Gastroesophageal sphincter (tissue), 4 donors: Measurements from ENCODE around the gene NOL8. TPM values are rescaled to one million over a fixed set of nuclear protein-coding genes. Genes with fewer than 3 reads are reported as not detected.

ENCODE experiments used
- ATAC-seq: fragments of 150-250 bp; one replicate; pipeline ENCODE4 v1.9.1; 2016; ENCODE audit warnings: mild to moderate bottlenecking, moderate library complexity
- H3K27ac ChIP-seq, 4 donors: fragments of 200-600 bp; sonication (generic) in 3 of 4; 1 replicate in 3 of 4; 2 replicates in 1 of 4; pipeline ENCODE4 v1.5.1; 2016 to 2019
- H3K27me3 ChIP-seq: fragments of 200-600 bp; sonication (generic); one replicate; pipeline ENCODE4 v1.5.1; 2019
- H3K36me3 ChIP-seq, 2 donors: fragments of 200-600 bp; sonication (generic); one replicate each; pipeline ENCODE4 v1.5.1; 2019; ENCODE audit warnings: control low read depth in 1 of 2
- H3K4me1 ChIP-seq, 3 donors: fragments of 200-600 bp; sonication (generic); 1 replicate in 2 of 3; 2 replicates in 1 of 3; pipeline ENCODE4 v1.5.1; 2016 to 2019; ENCODE audit warnings: control low read depth in 2 of 3
- H3K4me3 ChIP-seq, 2 donors: fragments of 200-600 bp; sonication (generic); one replicate each; pipeline ENCODE4 v1.5.1; 2019; ENCODE audit warnings: mild to moderate bottlenecking in 1 of 2, moderate library complexity in 1 of 2
- H3K9me3 ChIP-seq, 3 donors: fragments of 200-600 bp; sonication (generic); one replicate each; pipeline ENCODE4 v1.5.1; 2017 to 2019; ENCODE audit warnings: control low read depth in 2 of 3
- CTCF ChIP-seq, 4 experiments: fragments of 200-600 bp in 2 of 4; fragments of 450-650 bp in 2 of 4; sonication (generic) in 1 of 4; IDR thresholded peaks; one replicate each; pipeline ENCODE4 v1.5.1; 2017 to 2019; ENCODE audit warnings: antibody characterized with exemption in 4 of 4, mild to moderate bottlenecking in 2 of 4, moderate library complexity in 2 of 4
- EP300 ChIP-seq: sonication (generic); formaldehyde crosslinking; IDR thresholded peaks from one replicate; pipeline ENCODE4 v1.6.1; 2017; ENCODE audit warnings: antibody characterized with exemption, mild to moderate bottlenecking
- POLR2A ChIP-seq, 2 donors: fragments of 450-650 bp; IDR thresholded peaks; one replicate each; pipeline ENCODE4 v1.6.1; 2017; ENCODE audit warnings: antibody characterized with exemption in 2 of 2, mild to moderate bottlenecking in 2 of 2, moderate library complexity in 1 of 2
- POLR2AphosphoS5 ChIP-seq: sonication (generic); formaldehyde crosslinking; IDR thresholded peaks from one replicate; pipeline ENCODE4 v1.6.1; 2017; ENCODE audit warnings: antibody characterized with exemption
- whole genome bisulfite sequencing, 2 donors: methylation state at CpG; one replicate each; pipeline ENCODE4 v1.1.5; 2018; ENCODE audit warnings: low coverage in 1 of 2; 5-methylcytosine and 5-hydroxymethylcytosine counted together
- total RNA-seq, 4 donors: library from RNA; depleted of rRNA; stranded (reverse); fragments of >200 nt; gene quantifications; one replicate each; pipeline ENCODE4 v1.1.0, GENCODE V29; 2016

Gene NOL8
- total RNA-seq, 4 donors from 2014 or later, result 15.6 to 42.2 (median 24.4) TPM

GRCh38 chr9:92263131-92263530 is 62.0 kb downstream of the NOL8 start:
- Histone ChIP-seq H3K9me3 (no peaks in the 10 kb centered on the region), H3K4me3 (no peak overlapping the region), H3K27ac (no peak overlapping the region), H3K36me3 (peaks cover 4 to 100% of the 10 kb centered on the region in 2 donors), H3K27me3 (no peaks in the 10 kb centered on the region), H3K4me1 (no peaks in the 10 kb centered on the region)
- no peak for ATAC-seq
- WGBS, 2 donors, result 7 to 19% methylated on average over 1 of the region's 1 CpG
- TF ChIP-seq POLR2AphosphoS5, result no peak
- no peak for TF ChIP-seq EP300
- no peak for TF ChIP-seq POLR2A (IDR thresholded peaks at IDR 0.05)
- no peak for TF ChIP-seq CTCF (IDR thresholded peaks at IDR 0.05)

GRCh38 chr9:92257327-92257726 is 67.8 kb downstream of the NOL8 start:
- no peak overlapping the region for H3K27ac ChIP-seq
- H3K4me3 ChIP-seq, result no peak overlapping the region
- H3K27me3 ChIP-seq, result no peaks in the 10 kb centered on the region
- TF ChIP-seq EP300 (no peak), POLR2AphosphoS5 (no peak), POLR2A (IDR thresholded peaks at IDR 0.05) (no peak), CTCF (IDR thresholded peaks at IDR 0.05) (no peak)
- WGBS, 2 donors, result 100% methylated on average over 1 of the region's 2 CpGs; no CpG with 5 or more reads in 1 of the 2 donors
- no peaks in the 10 kb centered on the region for H3K9me3 ChIP-seq
- ATAC-seq, result no peak
- H3K36me3 ChIP-seq, result peaks cover 0 to 100% of the 10 kb centered on the region in 2 donors
- H3K4me1 ChIP-seq, result no peaks in the 10 kb centered on the region

- Histone ChIP-seq H3K9me3 (no peaks in the 10 kb centered on the region), H3K27ac (no peak overlapping the region), H3K4me1 (no peaks in the 10 kb centered on the region), H3K4me3 (no peak overlapping the region), H3K36me3 (peaks cover 3 to 100% of the 10 kb centered on the region in 2 donors), H3K27me3 (no peaks in the 10 kb centered on the region)
- WGBS, 2 donors, result 72 to 85% methylated on average over 6 to 11 of the region's 19 CpGs
- ATAC-seq, result no peak
- TF ChIP-seq POLR2AphosphoS5 (no peak), CTCF (IDR thresholded peaks at IDR 0.05) (no peak), EP300 (no peak), POLR2A (IDR thresholded peaks at IDR 0.05) (no peak)
Measured at GRCh38 chr9:92254381-92255337, 70.5 kb downstream of the NOL8 start.

GRCh38 chr9:92253656-92254055 is 71.5 kb downstream of the NOL8 start:
- Histone ChIP-seq H3K9me3 (no peaks in the 10 kb centered on the region), H3K27me3 (no peaks in the 10 kb centered on the region), H3K4me3 (no peak overlapping the region), H3K4me1 (no peaks in the 10 kb centered on the region), H3K27ac (no peak overlapping the region), H3K36me3 (peaks cover 3 to 100% of the 10 kb centered on the region in 2 donors)
- no peak for ATAC-seq
- TF ChIP-seq CTCF (IDR thresholded peaks at IDR 0.05), result no peak
- TF ChIP-seq EP300, result no peak
- no peak for TF ChIP-seq POLR2A (IDR thresholded peaks at IDR 0.05)
- no peak for TF ChIP-seq POLR2AphosphoS5
- 41 to 51% methylated on average over 2 to 4 of the region's 4 CpGs for WGBS, 2 donors

- no peak for ATAC-seq
- Histone ChIP-seq H3K9me3 (no peaks in the 10 kb centered on the region), H3K4me1 (no peaks in the 10 kb centered on the region), H3K4me3 (no peak overlapping the region), H3K36me3 (peaks cover 6 to 100% of the 10 kb centered on the region in 2 donors), H3K27me3 (no peaks in the 10 kb centered on the region), H3K27ac (no peak overlapping the region)
- 84 to 97% methylated on average over 3 of the region's 3 CpGs for WGBS, 2 donors
- TF ChIP-seq POLR2A (IDR thresholded peaks at IDR 0.05), result no peak
- TF ChIP-seq EP300, result no peak
- TF ChIP-seq POLR2AphosphoS5, result no peak
- no peak for TF ChIP-seq CTCF (IDR thresholded peaks at IDR 0.05)
Measured at GRCh38 chr9:92247981-92248380, 77.2 kb downstream of the NOL8 start.
